Spleen (tissue), 11 donors: ENCODE measurements around the gene EFNB2. TPM values are rescaled to one million over a fixed set of nuclear protein-coding genes. Genes with fewer than 3 reads are reported as not detected.
A peak's percentile ranks its signal among the peaks of the same experiment; 100 is the strongest.

Source experiments
- DNase-seq: peaks from one replicate; pipeline ENCODE4 v3.0.0-alpha.2; 2020
- H3K27ac ChIP-seq, 8 donors: fragments of 200-600 bp; sonication (generic) in 7 of 8; 1 replicate in 4 of 8; 2 replicates in 4 of 8; pipeline versions ENCODE4 v1.5.0 to v1.8.0; 2016 to 2021; ENCODE audit warnings: inconsistent platforms in 4 of 8, mild to moderate bottlenecking in 4 of 8, moderate library complexity in 1 of 8
- H3K27me3 ChIP-seq, 7 donors: fragments of 200-600 bp; sonication (generic) in 6 of 7; replicated peaks in 1 of 7; 1 replicate in 4 of 7; 2 replicates in 3 of 7; pipeline versions ENCODE4 v1.5.0 to v1.8.0; 2016 to 2021; ENCODE audit warnings: inconsistent platforms in 3 of 7, mild to moderate bottlenecking in 1 of 7
- H3K36me3 ChIP-seq, 6 donors: fragments of 200-600 bp; sonication (generic) in 5 of 6; 1 replicate in 4 of 6; 2 replicates in 2 of 6; pipeline versions ENCODE4 v1.5.0 to v1.8.0; 2016 to 2021; ENCODE audit warnings: inconsistent platforms in 2 of 6
- H3K4me1 ChIP-seq, 6 donors: fragments of 200-600 bp; sonication (generic) in 5 of 6; 1 replicate in 3 of 6; 2 replicates in 3 of 6; pipeline versions ENCODE4 v1.5.0 to v1.8.0; 2016 to 2021; ENCODE audit warnings: inconsistent platforms in 3 of 6
- H3K4me3 ChIP-seq, 8 donors: fragments of 200-600 bp; sonication (generic) in 7 of 8; 1 replicate in 4 of 8; 2 replicates in 4 of 8; pipeline versions ENCODE4 v1.5.0 to v1.8.0; 2016 to 2021; ENCODE audit warnings: inconsistent platforms in 4 of 8, mild to moderate bottlenecking in 4 of 8, moderate library complexity in 2 of 8
- H3K9me3 ChIP-seq, 8 donors: fragments of 200-600 bp; sonication (generic) in 7 of 8; 1 replicate in 4 of 8; 2 replicates in 4 of 8; pipeline versions ENCODE4 v1.5.0 to v1.8.0; 2016 to 2021; ENCODE audit warnings: inconsistent platforms in 4 of 8
- POLR2A ChIP-seq, 3 donors: fragments of 450-650 bp; IDR thresholded peaks; one replicate each; pipeline ENCODE4 v1.5.1; 2017; ENCODE audit warnings: antibody characterized with exemption in 3 of 3, mild to moderate bottlenecking in 1 of 3
- POLR2AphosphoS5 ChIP-seq, 3 donors: sonication (generic); formaldehyde crosslinking; IDR thresholded peaks; one replicate each; pipeline ENCODE4 v1.5.1; 2017; ENCODE audit warnings: antibody characterized with exemption in 3 of 3
- WGBS, 5 donors: extraction: QIAGEN DNeasy Blood & Tissue Kit in 3 of 5; methylation state at CpG; one replicate each; pipeline versions ENCODE4 v1.1.5 to v1.1.7; 2013 to 2018; 5-methylcytosine and 5-hydroxymethylcytosine counted together
- intact Hi-C: fragments of 100-400 bp; cut with DNase I; formaldehyde crosslinking; loops from one replicate; pipeline ENCODE4 v1.15.0; 2023; ENCODE audit warnings: low total_unique reads
- polyA plus RNA-seq, 3 donors: library from polyadenylated mRNA; stranded (reverse); fragments of 200-250 nt; gene quantifications; one replicate each; pipeline ENCODE4 v1.2.1, GENCODE V29; 2013
- total RNA-seq, 7 donors: library from RNA; depleted of rRNA in 3 of 7; stranded (reverse); fragments of >200 nt in 3 of 7; fragmentation: NEBNext Ultra II Directional in 4 of 7; extraction: Animal tissue kit (Norgen Biotek cat#: 25700) in 4 of 7; gene quantifications; one replicate each; pipeline versions ENCODE4 v1.1.0 to v1.2.1, GENCODE V29; 2016 to 2021
- TF ChIP-seq, protein P1 (sequence below), 11 experiments: fragments of 200-600 bp in 7 of 11; fragments of 450-650 bp in 4 of 11; sonication (generic) in 4 of 11; IDR thresholded peaks in 8 of 11; conservative IDR thresholded peaks in 3 of 11; 1 replicate in 7 of 11; 2 replicates in 4 of 11; pipeline versions ENCODE4 v1.4.0 to v1.8.0; 2016 to 2021; ENCODE audit warnings: antibody characterized with exemption in 11 of 11, inconsistent platforms in 4 of 11, mild to moderate bottlenecking in 1 of 11
- donor health status: healthy with polysubstance abuse.
- donor health status: DM: no; HTN: no; CAD: no; lungs with moderate emphysema.
- donor health status: DM: no; HTN: no; CAD: no.
- donor health status: Bipolar disorder and iron deficiency.
- donor health status: healthy.
- donor health status: DM: no; HTN: no; CAD: no.
- donor health status: DM: yes; HTN: yes; CAD: no.

EFNB2 gene
- total and polyA plus RNA-seq, 10 donors = 2.9 to 22.9 (median 16.0) TPM

GRCh38 chr13:106525865-106526264 lies 9.6 kb downstream of the EFNB2 start:
- TF ChIP-seq, protein P1, sequence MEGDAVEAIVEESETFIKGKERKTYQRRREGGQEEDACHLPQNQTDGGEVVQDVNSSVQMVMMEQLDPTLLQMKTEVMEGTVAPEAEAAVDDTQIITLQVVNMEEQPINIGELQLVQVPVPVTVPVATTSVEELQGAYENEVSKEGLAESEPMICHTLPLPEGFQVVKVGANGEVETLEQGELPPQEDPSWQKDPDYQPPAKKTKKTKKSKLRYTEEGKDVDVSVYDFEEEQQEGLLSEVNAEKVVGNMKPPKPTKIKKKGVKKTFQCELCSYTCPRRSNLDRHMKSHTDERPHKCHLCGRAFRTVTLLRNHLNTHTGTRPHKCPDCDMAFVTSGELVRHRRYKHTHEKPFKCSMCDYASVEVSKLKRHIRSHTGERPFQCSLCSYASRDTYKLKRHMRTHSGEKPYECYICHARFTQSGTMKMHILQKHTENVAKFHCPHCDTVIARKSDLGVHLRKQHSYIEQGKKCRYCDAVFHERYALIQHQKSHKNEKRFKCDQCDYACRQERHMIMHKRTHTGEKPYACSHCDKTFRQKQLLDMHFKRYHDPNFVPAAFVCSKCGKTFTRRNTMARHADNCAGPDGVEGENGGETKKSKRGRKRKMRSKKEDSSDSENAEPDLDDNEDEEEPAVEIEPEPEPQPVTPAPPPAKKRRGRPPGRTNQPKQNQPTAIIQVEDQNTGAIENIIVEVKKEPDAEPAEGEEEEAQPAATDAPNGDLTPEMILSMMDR (IDR thresholded peaks at IDR 0.05 in 8 of 11, conservative IDR thresholded peaks at IDR 0.05 in 3 of 11) = no peak
- TF ChIP-seq POLR2A (IDR thresholded peaks at IDR 0.05) (no peak), POLR2AphosphoS5 (IDR thresholded peaks at IDR 0.05) (no peak)

DNA sequence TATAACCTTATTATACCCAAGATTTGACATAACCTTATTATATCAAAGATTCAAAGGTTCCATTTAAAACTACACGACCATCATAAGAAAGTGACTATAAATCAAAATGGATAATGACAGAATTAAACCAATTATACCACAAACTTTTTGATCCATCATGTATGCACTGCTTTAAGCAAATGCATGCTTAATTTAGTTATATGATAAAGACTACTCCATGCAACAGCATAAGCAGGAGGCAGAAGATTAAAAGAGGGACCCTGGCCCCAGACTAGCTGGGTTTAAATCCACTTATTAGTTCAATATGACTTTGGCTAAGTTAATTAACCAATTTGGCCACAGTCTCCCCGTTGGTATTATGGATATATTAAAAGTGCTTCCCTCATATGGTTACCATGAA lies 11.4 kb downstream of the EFNB2 start:
- Histone ChIP-seq H3K27ac (no peak overlapping the region), H3K4me1 (peaks cover 0 to 13% (median 0%) of the 10 kb centered on the region in 6 donors), H3K36me3 (no peaks in the 10 kb centered on the region), H3K9me3 (no peaks in the 10 kb centered on the region), H3K4me3 (no peak overlapping the region), H3K27me3 (peaks cover 0 to 8% (median 0%) of the 10 kb centered on the region in 7 donors)
- WGBS, 5 donors = 56 to 85% (median 65%) methylated on average over 2 of the region's 2 CpGs
- no peak for DNase-seq
- intact Hi-C loops = no loop called here
- TF ChIP-seq POLR2AphosphoS5 (IDR thresholded peaks at IDR 0.05) (no peak), POLR2A (IDR thresholded peaks at IDR 0.05) (no peak)
- TF ChIP-seq, protein P1 (IDR thresholded peaks at IDR 0.05 in 8 of 11, conservative IDR thresholded peaks at IDR 0.05 in 3 of 11) = no peak

More at GRCh38 chr13:106525865-106526264, 9.6 kb downstream of the EFNB2 start:
- Histone ChIP-seq H3K36me3 (no peaks in the 10 kb centered on the region), H3K27ac (no peak overlapping the region), H3K9me3 (no peaks in the 10 kb centered on the region), H3K27me3 (peaks cover 0 to 19% (median 0%) of the 10 kb centered on the region in 7 donors), H3K4me3 (no peak overlapping the region), H3K4me1 (peaks cover 0 to 8% (median 0%) of the 10 kb centered on the region in 6 donors)
- DNase-seq = no peak
- intact Hi-C loops = no loop called here
- 77 to 90% (median 86%) methylated on average over 3 of the region's 3 CpGs for WGBS, 5 donors

DNA sequence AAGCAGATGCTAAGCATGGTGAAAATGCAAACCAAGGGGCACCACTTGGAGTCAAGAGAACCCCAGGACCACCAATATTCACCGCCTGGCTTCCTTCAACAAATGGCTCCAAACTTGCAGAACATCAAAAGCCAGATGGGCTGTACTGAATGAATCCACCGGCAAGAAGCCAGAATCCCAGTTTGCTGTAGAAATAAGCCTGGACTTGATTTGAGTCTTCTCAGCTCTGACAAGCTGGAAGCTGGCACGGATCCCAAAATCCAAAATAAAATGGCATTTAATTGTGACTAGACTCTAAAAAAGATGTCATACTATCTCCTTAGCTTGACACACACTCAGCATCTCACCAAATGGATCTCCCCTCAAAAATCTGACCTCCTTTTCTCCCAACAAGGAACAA lies 11.9 kb downstream of the EFNB2 start:
- 68 to 82% (median 74%) methylated on average over 3 of the region's 3 CpGs for whole genome bisulfite sequencing, 5 donors
- no peak for DNase-seq
- peak overlapping the region in 1 of 8 donors; percentile 43 for H3K27ac ChIP-seq
- intact Hi-C loops = no loop called here
- H3K27me3 ChIP-seq = peaks cover 0 to 5% (median 0%) of the 10 kb centered on the region in 7 donors
- TF ChIP-seq POLR2AphosphoS5 (IDR thresholded peaks at IDR 0.05) (no peak), POLR2A (IDR thresholded peaks at IDR 0.05) (no peak)
- TF ChIP-seq, protein P1 (IDR thresholded peaks at IDR 0.05 in 8 of 11, conservative IDR thresholded peaks at IDR 0.05 in 3 of 11) = no peak
- H3K36me3 ChIP-seq = no peaks in the 10 kb centered on the region
- peak overlapping the region in 1 of 8 donors; percentile 3 for H3K4me3 ChIP-seq
- H3K9me3 ChIP-seq = no peaks in the 10 kb centered on the region
- peaks cover 0 to 13% (median 0%) of the 10 kb centered on the region in 6 donors for H3K4me1 ChIP-seq

DNA sequence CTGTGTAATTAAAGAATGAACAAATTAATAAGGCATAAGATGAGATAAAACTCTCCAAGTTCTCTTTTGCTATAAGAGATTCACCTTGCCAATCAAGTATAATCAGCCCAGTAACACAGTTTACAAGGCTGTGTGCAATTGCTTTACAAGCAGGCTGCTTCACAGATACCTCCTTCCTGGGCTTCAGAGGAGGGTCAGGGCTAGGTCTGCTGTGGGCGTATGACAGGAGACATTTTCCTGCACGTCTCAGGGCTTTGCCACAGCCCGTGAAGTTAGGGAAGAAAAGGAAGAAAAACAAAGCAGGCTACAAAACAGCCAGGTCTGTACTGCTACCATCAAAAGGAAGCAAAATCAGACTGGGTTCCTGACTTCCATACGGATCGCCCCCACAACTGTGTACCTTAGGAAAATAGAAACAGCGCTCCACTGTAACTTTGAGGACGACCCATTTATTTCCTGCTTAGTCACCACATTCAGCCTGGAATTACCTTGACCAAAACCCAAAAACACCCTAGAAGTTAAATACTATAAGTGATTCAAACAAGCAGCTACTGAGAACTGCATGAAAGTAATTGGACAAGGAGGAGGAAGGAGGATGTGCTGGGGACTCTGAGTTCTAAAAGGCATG lies 12.4 kb downstream of the EFNB2 start:
- DNase-seq = no peak
- H3K4me1 ChIP-seq = peaks cover 0 to 13% (median 0%) of the 10 kb centered on the region in 6 donors
- no peaks in the 10 kb centered on the region for H3K36me3 ChIP-seq
- TF ChIP-seq POLR2AphosphoS5 (IDR thresholded peaks at IDR 0.05) (no peak), POLR2A (IDR thresholded peaks at IDR 0.05) (no peak)
- TF ChIP-seq, protein P1 (IDR thresholded peaks at IDR 0.05 in 8 of 11, conservative IDR thresholded peaks at IDR 0.05 in 3 of 11) = no peak
- H3K27me3 ChIP-seq = peaks cover 0 to 5% (median 0%) of the 10 kb centered on the region in 7 donors
- 59 to 75% (median 69%) methylated on average over 7 of the region's 7 CpGs for WGBS, 5 donors
- intact Hi-C loops = no loop called here
- H3K9me3 ChIP-seq = no peaks in the 10 kb centered on the region
- H3K4me3 ChIP-seq = peak overlapping the region in 2 of 8 donors; percentile 3 to 10
- peak overlapping the region in 2 of 8 donors; percentile 4 to 43 for H3K27ac ChIP-seq
